GM21576 (cell line): Measurements from ENCODE around the gene FMNL2.

Source experiments
- ATAC-seq: cut with Tn5 transposase; IDR thresholded peaks from one replicate; pipeline ENCODE4 v1.9.1; 2021; ENCODE audit warnings: mild to moderate bottlenecking, moderate library complexity; ENCODE audit not compliant: unreplicated experiment

The FMNL2 gene

DNA sequence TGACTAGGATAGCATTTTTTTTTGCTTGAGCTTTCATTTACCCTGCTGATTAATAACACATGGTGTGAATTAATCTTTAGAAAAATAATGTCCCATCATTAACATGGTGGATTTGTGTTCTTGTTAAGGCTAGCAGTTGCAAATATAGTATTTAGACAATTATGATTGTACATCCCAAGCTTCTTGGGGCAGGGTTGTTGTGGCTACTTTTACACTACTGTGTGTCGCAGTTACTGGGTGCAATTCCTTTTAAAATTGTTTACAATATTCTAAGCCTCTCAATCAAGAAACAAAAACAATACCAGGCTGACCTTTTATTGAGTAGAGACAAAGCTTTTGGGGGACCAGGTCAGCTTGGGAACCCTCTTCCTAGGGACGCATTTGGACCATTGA lies 2.5 kb downstream of the FMNL2 start:
- no peak for ATAC-seq

DNA sequence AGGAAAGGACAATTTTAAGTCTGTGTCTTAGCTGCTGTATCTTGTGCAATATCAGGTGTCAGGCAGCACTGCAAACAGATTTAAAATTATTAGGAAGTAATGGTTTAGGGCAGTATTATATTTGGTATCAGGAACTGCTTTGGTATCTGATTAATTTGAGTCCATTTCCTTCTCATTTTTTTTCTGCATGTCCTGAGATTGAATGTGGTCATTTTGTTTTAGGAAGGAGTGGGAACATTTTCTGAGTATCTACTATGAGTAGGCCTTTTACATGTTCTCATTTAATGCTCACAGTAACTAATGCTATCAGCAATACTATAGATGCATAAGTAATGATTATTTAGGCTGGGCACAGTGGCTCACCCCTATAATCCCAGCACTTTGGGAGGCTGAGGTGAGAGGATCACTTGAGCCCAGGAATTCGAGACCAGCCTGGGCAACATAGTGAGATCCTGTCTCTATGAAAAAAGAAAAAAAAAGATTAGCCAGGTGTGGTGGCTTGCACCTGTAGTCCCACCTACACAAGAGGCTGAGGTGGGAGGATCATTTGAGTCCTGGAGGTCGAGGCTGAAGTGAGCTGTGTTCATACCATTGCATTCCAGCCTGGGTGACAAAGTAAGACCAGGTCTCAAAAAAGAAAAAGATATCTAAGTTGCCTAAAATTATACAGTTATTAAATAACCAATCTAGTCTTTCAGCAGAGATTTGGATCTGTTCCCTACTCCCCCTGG lies 4.7 kb downstream of the FMNL2 start:
- ATAC-seq, result no peak

DNA sequence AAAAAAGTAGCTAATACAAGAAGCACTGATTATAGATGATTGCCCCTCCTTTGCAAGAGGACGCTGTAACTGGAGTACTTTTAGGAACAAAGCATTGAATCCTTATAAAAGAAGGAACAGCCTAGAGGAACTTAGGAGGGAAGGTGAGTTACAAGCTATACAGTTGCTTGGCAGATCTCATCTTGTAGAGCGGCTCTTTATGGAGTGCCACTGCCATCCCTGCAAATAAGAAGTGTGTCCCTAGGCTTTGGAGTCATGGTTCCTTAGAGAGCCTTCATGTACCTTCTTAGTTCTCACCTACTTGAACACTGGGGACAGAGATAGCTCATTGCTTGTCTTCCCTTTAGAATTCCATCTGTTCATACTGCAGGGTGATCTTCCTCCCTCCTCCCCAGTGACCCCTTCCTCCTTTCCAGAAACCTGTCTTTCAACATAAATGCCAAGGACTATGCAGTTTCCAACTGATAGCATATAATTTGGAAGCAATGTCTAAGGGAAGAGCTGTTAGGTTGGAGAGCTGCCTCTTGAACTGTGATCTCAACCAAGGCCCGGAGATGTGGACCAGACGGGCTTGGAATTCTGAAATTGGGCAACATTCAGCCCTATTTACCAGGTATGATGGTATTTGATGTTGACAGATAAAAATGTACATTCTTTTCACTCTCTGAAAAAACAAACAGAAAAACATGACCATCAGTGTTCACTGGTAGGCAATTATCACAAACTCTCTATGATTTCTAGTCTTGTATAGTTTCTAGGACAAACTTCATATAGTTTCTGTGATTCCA lies 7.5 kb downstream of the FMNL2 start:
- ATAC-seq, result no peak

DNA sequence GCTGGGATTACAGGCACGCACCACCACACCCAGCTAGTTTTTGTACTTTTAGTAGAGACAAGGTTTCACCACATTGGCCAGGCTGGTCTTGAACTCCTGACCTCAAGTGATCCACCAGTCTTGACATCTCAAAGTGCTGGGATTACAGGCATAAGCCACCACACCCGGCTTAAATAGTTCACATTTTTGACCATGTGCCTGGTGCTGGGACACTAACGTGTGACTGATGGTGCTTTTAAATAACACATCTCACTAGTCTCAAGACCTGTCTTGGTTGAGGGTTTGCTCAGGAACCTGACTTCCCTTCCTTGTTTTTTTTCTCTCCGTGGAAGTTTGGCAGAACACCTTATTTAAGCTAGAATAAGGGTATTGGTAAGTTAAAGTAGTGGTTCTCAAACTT lies 8.5 kb downstream of the FMNL2 start:
- ATAC-seq, result no peak

DNA sequence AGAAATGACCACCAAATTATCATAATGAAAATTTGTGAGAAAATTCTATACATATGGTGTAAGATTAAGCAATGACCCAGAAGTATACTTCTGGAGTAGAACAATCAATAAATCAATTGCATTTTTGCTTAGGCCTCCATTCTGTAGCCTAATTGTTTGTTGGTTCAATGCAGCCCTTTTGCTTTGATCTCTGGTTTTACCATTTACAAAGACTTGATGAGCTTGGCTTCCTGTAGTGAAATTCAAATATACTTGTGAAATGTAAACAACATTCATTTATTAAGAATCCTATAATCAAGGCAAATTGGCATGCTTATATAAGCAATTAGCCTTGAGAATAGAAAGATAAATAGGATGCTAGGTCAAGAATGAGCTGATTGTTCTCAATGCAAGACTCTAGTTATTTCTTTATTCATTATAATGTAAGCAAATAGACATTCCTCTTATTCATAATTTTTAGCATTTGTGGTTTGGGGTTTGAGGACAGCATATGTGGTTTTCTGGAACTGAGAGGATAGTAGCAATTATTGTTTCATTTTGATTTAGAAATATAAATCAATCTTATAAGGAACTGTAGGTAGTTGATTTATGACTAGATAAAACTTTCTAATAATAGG lies 9.7 kb downstream of the FMNL2 start:
- no peak for ATAC-seq

DNA sequence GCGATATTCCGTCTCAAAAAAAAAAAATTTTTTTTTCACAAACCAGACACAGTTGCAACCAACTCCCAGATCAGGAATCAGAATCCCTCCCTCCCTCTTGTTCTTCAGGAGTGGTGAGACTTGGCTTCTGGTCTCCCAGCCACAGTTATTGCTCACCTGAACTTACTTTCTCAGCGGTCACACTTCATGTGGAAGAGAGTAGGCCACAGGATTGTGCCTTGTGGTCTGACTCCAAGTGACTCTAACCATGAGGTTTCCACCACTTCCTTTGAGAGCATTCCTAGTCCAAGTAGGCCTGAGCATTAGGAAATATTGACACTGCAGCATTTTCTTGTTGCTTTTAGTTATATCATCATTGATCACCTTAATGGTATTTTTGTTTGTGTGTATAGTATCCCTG lies 12.1 kb downstream of the FMNL2 start:
- no peak for ATAC-seq

DNA sequence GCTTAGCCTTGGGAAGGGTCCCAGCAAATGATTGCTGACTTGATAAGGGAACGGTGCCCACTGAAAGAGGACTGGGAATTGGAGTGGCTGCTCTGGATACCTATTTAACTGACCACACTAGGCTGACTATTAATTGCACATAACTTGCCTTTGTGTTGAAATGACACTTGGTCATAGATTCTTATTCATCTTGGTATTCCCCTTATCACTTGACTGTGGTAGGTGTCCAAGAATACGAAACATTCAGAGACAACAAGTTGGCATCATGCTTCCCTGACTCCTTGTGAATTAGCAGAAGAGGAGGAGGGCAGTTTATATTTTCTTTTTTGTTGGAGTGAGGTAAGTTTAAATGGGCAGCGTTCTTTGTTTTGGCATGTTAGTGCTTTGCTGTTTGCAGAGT lies 13.4 kb downstream of the FMNL2 start:
- ATAC-seq, result no peak

DNA sequence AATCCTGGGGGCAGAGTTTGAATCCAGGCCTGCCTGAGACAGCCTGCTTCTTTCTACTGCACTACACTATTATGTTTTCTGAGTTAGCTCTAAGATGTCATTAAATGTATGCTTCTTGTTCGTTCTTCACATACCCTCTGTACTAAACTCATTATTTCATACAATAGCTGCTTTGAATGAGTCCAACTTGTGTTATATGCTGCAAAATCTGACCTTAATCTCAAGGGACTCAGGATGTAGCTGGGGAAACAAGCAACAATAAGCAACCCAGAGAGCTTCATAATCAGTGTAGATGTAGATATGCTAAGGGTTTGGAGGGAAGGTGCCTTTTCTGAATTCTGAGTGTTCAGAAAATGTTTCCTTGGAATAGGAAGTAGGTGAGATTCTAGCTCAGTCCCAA lies 14.4 kb downstream of the FMNL2 start:
- no peak for ATAC-seq

DNA sequence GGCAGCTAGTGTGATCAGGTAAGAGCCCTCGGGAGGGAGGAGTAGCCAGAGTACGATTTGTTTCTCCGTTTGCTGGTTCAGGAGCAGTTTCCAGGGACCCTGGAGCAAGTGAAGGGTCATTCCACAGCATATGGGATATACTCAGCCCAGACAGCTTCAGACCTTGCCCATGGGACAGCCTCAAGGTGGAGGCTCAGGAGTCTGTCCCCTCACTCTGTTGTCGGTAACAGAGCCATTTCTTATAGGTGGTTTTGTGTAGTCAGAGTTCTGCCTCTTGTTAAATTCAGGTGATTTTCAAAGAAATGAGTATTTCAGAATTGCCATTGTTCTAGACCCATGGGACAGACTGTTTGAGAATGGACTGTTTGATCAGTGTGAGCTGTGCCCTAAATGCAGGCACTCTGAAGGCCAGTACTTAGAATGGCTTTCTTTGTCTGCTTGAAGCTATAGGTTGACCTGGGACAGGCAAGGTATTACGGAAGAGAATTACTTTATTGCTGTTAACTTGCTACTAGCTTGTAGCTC lies 15.2 kb downstream of the FMNL2 start:
- no peak for ATAC-seq

DNA sequence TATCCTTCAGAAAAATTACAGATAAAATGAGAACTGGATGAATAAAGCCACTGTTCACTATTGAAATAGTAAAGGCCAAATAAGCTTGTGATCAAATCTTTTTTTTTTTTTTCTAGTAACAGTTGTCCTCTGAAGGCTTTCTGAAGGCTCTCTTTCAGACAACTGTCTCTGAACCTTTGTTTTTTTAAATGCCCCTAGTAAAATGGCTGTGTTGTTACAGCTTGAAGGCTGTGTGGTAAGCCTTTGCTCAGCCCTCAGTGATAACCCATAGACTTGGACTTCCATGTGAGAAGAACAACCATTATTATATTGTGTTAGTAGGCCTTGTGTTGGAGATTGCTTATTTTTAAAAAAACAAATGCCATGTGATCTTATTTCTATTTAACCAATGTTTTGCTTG lies 17.6 kb downstream of the FMNL2 start:
- ATAC-seq, result no peak

DNA sequence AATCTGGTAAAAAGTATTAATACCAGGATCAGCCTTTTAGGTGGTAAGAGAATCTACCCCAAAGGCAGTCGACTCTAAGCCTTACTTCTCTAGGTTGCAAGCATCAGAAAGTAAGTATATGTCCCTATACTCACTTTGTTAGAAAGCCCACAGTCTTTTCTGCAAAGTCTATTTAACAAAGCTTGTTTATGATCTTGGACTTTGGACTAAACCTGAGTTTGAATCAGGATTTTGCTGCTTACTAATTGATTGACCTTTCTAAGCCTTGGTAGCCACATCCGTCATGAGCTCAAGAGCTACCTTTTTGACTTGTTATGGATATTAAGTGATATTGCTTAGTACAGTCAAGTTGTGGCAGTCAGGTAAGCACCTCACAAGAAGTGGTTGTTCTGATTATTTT lies 18.4 kb downstream of the FMNL2 start:
- no peak for ATAC-seq

DNA sequence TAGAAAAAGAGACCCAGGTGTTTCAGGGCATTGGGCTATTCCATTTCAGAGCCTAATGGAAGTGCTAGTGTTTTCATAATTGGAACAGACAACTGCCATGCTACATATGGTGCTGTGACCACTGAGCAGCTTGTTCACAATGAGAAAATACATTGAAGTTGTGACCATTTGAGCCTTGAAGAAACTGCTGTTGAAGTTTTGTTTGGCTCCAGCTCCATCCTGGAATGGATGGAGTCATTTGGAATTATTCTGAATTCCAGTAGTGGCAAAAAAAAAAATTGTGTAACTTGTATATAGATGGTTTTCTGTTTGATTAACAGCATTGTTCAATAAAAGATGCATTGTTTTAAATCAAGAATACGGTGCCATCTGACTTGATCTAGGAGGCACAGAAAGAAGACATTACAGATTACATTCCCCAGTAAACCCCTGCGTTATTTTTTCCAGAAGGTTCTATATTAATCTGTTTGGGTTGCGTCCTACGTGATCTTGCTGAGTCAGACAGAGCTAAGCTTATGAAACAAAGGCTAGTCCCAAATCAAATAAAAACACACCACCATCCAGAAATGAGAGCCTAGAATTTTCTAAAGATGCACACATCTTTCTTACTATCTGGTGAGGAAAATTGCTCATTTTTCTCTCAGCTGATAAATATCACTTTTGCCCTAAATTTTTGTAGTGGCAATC lies 19.2 kb downstream of the FMNL2 start:
- ATAC-seq, result no peak

DNA sequence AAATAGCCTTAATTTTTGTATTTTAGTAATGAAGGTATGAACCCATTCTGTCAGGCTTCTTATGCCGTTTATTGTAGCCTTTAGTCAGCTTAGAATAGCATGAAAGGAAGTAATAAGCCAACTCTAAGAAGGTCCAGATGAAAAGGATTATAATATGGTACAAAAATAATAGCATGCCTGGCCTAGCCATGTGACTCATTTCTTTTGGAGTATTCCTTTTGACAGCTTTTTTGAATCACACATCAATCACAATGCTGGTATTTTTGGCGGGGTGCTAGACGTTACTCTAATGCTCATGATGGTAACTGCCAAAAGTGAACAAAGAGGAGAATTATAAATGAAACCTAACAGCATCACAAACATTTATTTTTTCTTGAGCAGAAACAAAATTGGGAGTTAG lies 19.9 kb downstream of the FMNL2 start:
- no peak for ATAC-seq

DNA sequence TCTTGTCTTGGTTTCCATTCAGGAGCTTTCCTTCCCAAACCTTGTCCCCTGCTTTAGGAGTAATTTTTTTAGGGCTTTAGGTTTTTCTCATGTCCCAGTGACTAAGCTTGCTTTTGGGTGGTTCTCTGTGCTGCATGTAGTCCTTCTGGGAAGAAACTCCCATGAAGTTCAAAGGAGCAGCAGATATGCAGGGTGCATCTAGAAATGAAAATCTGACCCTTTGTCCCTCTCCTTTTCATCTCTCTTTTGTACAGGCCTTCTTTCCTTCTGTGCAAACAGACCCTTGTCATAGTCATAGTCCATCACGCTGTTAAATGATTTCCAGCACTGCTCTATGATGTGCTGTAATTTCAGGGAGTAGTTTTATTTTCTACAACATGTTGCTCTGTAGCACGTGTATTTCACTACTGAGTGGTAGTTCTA lies 20.4 kb downstream of the FMNL2 start:
- ATAC-seq, result no peak

DNA sequence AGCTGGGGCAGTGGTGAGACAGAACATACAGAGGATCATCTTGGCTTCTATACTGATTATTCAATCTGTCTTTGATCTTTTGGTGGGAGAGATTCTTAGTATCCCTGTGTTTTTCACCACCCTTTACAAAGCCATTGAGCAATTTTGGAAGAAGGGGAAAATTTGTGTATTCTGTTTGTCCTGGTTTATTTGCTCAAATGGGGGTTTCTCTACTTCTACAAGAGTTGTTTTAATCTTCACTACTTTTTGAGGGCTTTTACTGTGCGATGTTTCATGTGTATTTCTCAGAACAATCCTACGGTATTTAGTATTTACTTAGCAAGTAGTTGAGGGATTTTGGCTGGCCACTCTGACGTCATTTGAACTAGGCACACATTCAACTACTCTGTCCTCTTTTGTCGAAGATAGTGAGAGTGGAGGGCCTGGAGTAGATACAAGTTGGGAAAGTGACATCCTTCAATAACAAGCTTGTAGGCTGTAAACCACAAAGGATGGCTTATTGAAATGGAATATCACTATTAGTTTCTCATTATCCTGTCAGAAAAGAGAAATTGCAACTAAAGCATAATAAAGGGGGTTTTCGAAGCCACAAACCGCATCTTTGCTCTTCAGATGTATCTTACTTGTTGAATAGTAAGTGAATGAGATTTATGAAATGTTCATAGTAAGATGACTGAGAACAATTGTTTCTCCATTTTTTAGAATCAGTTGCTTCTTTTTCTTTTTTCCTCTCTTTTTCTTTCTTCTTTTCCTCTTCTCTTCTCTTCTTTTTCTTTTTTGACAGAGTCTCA lies 24.8 kb downstream of the FMNL2 start:
- ATAC-seq, result no peak

DNA sequence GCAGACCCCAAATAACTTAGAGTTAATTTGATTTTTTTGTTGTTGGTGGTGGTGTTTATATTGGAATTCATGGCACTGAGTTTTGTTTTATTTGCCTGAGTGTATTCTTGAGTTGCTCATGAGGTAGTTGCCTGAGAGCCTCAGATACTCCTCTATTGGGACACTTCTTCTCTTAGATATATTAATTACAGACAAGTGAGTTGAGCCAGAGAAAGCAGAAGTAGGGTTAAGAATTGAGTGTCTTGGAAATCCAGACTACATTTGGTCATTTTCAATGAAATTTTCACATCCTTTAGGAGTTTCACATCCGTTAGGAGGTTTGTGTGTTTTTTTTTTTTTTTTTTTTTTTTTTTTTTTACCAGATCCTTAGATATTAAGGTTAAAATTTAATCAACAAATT lies 29.0 kb downstream of the FMNL2 start:
- no peak for ATAC-seq

DNA sequence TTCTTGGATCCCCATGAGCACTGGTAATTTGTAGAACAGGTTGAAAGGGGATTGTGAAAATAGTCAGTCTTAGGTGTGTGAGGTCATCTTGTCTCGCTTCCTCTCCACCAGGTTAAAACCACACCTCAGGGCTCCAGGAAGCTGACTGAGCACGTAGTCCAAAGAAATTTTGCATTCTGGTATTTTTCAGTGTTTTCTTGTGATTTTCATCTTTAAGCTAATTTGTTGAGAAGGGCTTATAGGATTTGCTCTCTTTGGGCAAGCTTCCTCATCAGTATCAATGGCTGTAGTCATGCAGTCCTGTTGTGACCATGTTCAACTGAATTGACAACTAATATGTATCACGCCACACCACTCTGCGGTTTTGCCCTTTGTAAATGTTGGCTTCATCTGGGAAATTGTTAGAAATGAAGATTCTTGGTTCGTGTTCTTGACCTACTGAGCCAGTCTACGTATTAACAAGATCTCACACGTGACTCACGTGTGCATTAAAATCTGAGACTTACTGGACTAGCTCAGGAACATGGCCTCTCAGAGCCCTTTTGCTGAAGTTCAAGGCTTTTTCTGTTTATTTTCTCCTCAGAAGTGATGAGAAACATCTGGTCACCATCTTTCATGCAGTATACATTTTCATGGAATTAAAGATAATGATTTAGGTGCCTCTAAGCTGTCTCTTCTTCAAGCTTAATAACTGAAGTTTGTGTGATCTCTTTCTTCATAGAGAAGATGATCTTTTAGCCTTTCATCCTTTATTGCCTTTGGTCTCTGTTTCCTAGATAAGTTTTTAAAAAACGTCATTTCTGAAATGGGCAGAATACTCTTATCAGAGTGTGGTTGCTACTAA lies 32.8 kb downstream of the FMNL2 start:
- ATAC-seq, result peak; percentile 92

DNA sequence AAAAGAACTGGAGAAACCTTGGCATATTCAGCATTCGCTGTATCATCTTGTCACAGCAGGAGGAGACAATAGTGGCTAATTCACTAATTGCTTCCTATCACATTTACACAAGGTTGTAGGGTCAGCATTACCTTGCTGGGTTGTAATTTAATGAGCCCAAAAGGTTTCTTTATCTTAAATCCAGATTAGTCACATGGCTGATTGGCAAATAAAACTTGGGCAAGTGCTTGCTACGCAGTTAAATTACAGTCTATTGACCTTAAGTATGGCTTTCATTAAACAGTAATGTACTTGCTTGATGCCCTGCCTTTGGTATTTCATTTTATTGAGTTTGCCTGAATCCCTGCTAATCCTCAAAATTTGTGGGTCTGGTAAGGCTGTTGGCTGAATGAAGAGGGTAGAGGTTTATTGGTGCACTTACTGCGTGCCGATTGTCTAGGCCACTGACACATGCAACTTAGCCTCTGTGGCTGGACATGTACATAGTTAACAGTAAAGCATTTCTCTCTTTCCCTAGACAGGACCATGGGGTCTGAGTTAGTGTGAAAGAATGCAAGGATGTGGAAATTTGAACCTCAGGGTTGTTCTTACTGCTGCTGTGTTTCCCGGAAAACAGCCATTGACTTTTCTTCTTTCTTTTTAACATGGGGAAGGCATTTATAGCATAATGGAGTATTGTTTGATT lies 34.3 kb downstream of the FMNL2 start:
- no peak for ATAC-seq

DNA sequence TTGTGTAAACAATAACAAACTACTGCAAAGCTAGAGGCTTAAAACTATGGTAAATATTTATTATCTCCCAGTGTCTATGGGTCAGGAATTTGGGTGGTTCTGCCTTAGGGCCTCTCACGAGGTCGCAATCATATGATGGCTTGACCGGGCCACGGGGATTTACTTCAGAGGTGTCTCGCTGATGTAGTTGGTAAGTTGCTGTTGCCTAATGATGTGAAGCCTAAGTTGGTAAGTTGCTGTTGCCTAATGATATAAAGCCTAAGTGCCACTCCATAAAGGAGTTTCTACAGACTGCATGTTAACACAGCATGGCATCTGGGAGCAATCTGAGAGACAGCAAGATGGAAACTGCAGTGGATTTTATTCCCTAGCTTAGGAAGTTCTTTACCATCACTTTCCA lies 35.8 kb downstream of the FMNL2 start:
- ATAC-seq, result no peak
